DMS153 treated with DMSO at 0.1 percent for 48 hours (cell line): ENCODE measurements around the gene NMT1.
A peak's percentile ranks its signal among the peaks of the same experiment; 100 is the strongest.

Experiments
- DNase-seq: peaks from one replicate; lab custom pipeline; 2025; ENCODE audit not compliant: unreplicated experiment; lab: John Stamatoyannopoulos, UW

Gene NMT1

GRCh38 chr17:45149037-45149668, 88.0 kb downstream of the NMT1 start:
- DNase-seq, result peak; percentile 51

- DNase-seq, result peak; percentile 20
Observed at GRCh38 chr17:45149669-45150664, 88.8 kb downstream of the NMT1 start.

- no peak for DNase-seq
Observed at GRCh38 chr17:45150911-45151809, 90.0 kb downstream of the NMT1 start.

- DNase-seq, result no peak
Observed at GRCh38 chr17:45155029-45155428, 93.9 kb downstream of the NMT1 start.

DNA sequence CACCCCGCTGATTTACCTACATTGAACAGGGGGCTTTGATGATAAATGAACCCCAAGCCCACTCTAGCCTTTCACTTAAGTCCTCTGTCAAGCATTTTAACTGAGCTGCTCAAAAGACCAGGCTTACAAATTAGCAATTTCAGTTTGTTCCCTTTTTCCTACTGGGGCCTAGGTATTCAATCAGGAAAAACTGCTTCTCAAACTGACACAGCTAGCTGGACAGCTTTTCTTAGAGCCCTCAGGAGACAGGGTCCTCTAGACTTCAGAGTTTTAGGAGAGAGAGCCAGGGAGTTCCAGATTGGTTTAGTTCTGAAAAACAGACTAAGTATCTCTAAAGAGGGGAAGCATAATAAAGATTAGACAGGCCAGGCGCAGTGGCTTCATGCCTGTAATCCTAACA, 94.4 kb downstream of the NMT1 start:
- no peak for DNase-seq

GRCh38 chr17:45156242-45156641, 95.1 kb downstream of the NMT1 start:
- no peak for DNase-seq
